SIG-M5 treated with dmso at 0.1 percent for 504 hours (cell line): Measurements from ENCODE around the gene RNASE1.
A peak's percentile ranks its signal among the peaks of the same experiment; 100 is the strongest.

ENCODE experiments used
- DNase-seq: peaks from one replicate; lab custom pipeline; 2025; ENCODE audit not compliant: unreplicated experiment; lab: John Stamatoyannopoulos, UW

Gene RNASE1

GRCh38 chr14:20809917-20810316 is 7.3 kb upstream of the RNASE1 start:
- DNase-seq = peak; percentile 18

GRCh38 chr14:20808162-20808483 is 5.5 kb upstream of the RNASE1 start:
- no peak for DNase-seq

- no peak for DNase-seq
Observed at GRCh38 chr14:20807304-20808161, 4.9 kb upstream of the RNASE1 start.

GRCh38 chr14:20805485-20805884 is 2.8 kb upstream of the RNASE1 start:
- DNase-seq = no peak

- DNase-seq = no peak
Observed at GRCh38 chr14:20803223-20803622, 579 bp upstream of the RNASE1 start.

- DNase-seq = no peak
Observed at GRCh38 chr14:20801726-20802125, 918 bp downstream of the RNASE1 start.

- peak; percentile 78 for DNase-seq
Observed at GRCh38 chr14:20799892-20800544, 2.6 kb downstream of the RNASE1 start.

- DNase-seq = no peak
Observed at GRCh38 chr14:20799456-20799891, 3.2 kb downstream of the RNASE1 start.

GRCh38 chr14:20798932-20799331 is 3.7 kb downstream of the RNASE1 start:
- no peak for DNase-seq

- no peak for DNase-seq
Observed at GRCh38 chr14:20798318-20798717, 4.3 kb downstream of the RNASE1 start.

- DNase-seq = no peak
Observed at GRCh38 chr14:20797164-20797563, 5.5 kb downstream of the RNASE1 start.

- DNase-seq = peak; percentile 94
Observed at GRCh38 chr14:20794644-20795369, 7.8 kb downstream of the RNASE1 start.

- DNase-seq = no peak
Observed at GRCh38 chr14:20792556-20792955, 10.1 kb downstream of the RNASE1 start.

- no peak for DNase-seq
Observed at GRCh38 chr14:20791597-20791996, 11.0 kb downstream of the RNASE1 start.

GRCh38 chr14:20791187-20791586 is 11.5 kb downstream of the RNASE1 start:
- DNase-seq = no peak

- DNase-seq = no peak
Observed at GRCh38 chr14:20790464-20791116, 12.1 kb downstream of the RNASE1 start.

- no peak for DNase-seq
Observed at GRCh38 chr14:20789230-20789813, 13.3 kb downstream of the RNASE1 start.

GRCh38 chr14:20787025-20787424 is 15.6 kb downstream of the RNASE1 start:
- DNase-seq = no peak

GRCh38 chr14:20782280-20782890 is 20.3 kb downstream of the RNASE1 start:
- peak; percentile 57 for DNase-seq

GRCh38 chr14:20781803-20782202 is 20.8 kb downstream of the RNASE1 start:
- no peak for DNase-seq

- DNase-seq = no peak
Observed at GRCh38 chr14:20775901-20776300, 26.7 kb downstream of the RNASE1 start.
